ENCODE data around the gene AMOT. TPM values are rescaled to one million over a fixed set of nuclear protein-coding genes. Genes with fewer than 3 reads are reported as not detected.
"Not testable (repeated sequence)": the region's sequence is repeated elsewhere in the genome, so short reads cannot be mapped to it uniquely, and the experiment has no call there.

Gene AMOT
- total RNA-seq, 4 donors from 2014 or later: 3.2 to 14.8 (median 8.3) TPM

- DNase-seq (ENCODE audit: low spot score) (no peak), ATAC-seq (ENCODE audit: low FRiP score) (no peak)
- no peak for TF ChIP-seq CTCF (IDR thresholded peaks at IDR 0.05)
Observed at GRCh38 chrX:112867570-112867969, 26.9 kb upstream of the AMOT start.

DNA sequence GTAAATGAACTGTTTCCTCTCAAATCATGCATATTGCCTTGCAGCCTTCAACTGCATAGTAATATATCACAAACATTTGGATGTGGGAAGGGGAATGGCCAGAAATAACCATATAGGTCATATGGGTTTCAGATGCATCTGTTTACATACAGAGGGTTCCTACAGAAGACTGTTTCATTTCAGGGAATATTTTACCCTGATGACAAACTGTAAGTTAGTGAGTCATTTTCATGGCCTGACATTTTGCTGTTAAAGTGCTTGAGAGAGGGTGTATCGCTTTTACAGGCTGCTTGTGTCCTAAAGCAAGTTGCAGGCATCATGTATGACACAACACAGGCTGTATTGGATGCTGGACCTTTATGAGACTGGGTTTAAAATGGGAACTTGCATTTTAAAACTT lies 25.5 kb upstream of the AMOT start:
- DNase-seq (ENCODE audit: low spot score): no peak
- no peak for ATAC-seq (ENCODE audit: low FRiP score)
- no peak for TF ChIP-seq CTCF (IDR thresholded peaks at IDR 0.05)

- TF ChIP-seq CTCF (IDR thresholded peaks at IDR 0.05): no peak
- no peak for ATAC-seq (ENCODE audit: low FRiP score)
- DNase-seq (ENCODE audit: low spot score): no peak
Observed at GRCh38 chrX:112865464-112866025, 24.9 kb upstream of the AMOT start.

- DNase-seq (ENCODE audit: low spot score): no peak
- no peak for ATAC-seq (ENCODE audit: low FRiP score)
- no peak for TF ChIP-seq CTCF (IDR thresholded peaks at IDR 0.05)
Observed at GRCh38 chrX:112863850-112864249, 23.2 kb upstream of the AMOT start.

- no peak for ATAC-seq (ENCODE audit: low FRiP score)
- no peak for TF ChIP-seq CTCF (IDR thresholded peaks at IDR 0.05)
- no peak for DNase-seq (ENCODE audit: low spot score)
Observed at GRCh38 chrX:112857478-112857878, 16.8 kb upstream of the AMOT start.

GRCh38 chrX:112854901-112855300 lies 14.3 kb upstream of the AMOT start:
- not testable (repeated sequence) for ATAC-seq (ENCODE audit: low FRiP score); DNase-seq (ENCODE audit: low spot score)

- no peak for TF ChIP-seq CTCF (IDR thresholded peaks at IDR 0.05)
- ATAC-seq (ENCODE audit: low FRiP score): no peak
- DNase-seq (ENCODE audit: low spot score): no peak
Observed at GRCh38 chrX:112852851-112853250, 12.2 kb upstream of the AMOT start.

GRCh38 chrX:112851806-112852205 lies 11.2 kb upstream of the AMOT start:
- no peak for DNase-seq (ENCODE audit: low spot score)
- ATAC-seq (ENCODE audit: low FRiP score): peak; percentile 71
- no peak for TF ChIP-seq CTCF (IDR thresholded peaks at IDR 0.05)

Measured in omental fat pad (tissue), 4 donors.